Mesothelial cell of epicardium (in vitro differentiated cells): ENCODE results near the gene LHFPL6. TPM values are rescaled to one million over a fixed set of nuclear protein-coding genes. Genes with fewer than 3 reads are reported as not detected.

Source experiments
- DNase-seq, 2 experiments: peaks; one replicate each; pipeline ENCODE4 v3.0.0; 2021; ENCODE audit warnings: low spot score in 2 of 2; ENCODE audit not compliant: unreplicated experiment in 2 of 2
- H3K27ac Mint-ChIP-seq: 2 replicates; pipeline ENCODE4 v1.8.0; 2021; ENCODE audit warnings: mixed read lengths
- H3K27me3 Mint-ChIP-seq: 2 replicates; pipeline ENCODE4 v1.8.0; 2021; ENCODE audit warnings: low read depth, mixed read lengths
- H3K36me3 Mint-ChIP-seq: 2 replicates; pipeline ENCODE4 v1.8.0; 2021; ENCODE audit warnings: mixed read lengths
- H3K4me1 Mint-ChIP-seq: 2 replicates; pipeline ENCODE4 v1.8.0; 2021; ENCODE audit warnings: mixed read lengths
- H3K4me3 Mint-ChIP-seq: 2 replicates; pipeline ENCODE4 v1.8.0; 2021; ENCODE audit warnings: mild to moderate bottlenecking, moderate library complexity, mixed read lengths
- H3K9me3 Mint-ChIP-seq: 2 replicates; pipeline ENCODE4 v1.8.0; 2021; ENCODE audit warnings: mixed read lengths
- CTCF ChIP-seq: fragments of 200-600 bp; sonication (generic); IDR thresholded peaks from one replicate; pipeline ENCODE4 v1.5.0; 2021; ENCODE audit warnings: antibody characterized with exemption; ENCODE audit not compliant: unreplicated experiment
- total RNA-seq: library from RNA; stranded (reverse); gene quantifications from 3 replicates; pipeline ENCODE4 v1.2.1, GENCODE V29; 2021

The LHFPL6 gene
- total RNA-seq, 1 donor from 2014 or later = 18.2 TPM

GRCh38 chr13:39403106-39403505 is 199.9 kb downstream of the LHFPL6 start:
- TF ChIP-seq CTCF = no peak
- peaks cover 4% of the 10 kb centered on the region for H3K9me3 Mint-ChIP-seq
- no peaks in the 10 kb centered on the region for H3K27me3 Mint-ChIP-seq
- DNase-seq = no peak
- no peak overlapping the region for H3K4me3 Mint-ChIP-seq
- peaks cover 1% of the 10 kb centered on the region for H3K36me3 Mint-ChIP-seq
- H3K4me1 Mint-ChIP-seq = peaks cover 47% of the 10 kb centered on the region
- peak overlapping the region; percentile 75 for H3K27ac Mint-ChIP-seq

GRCh38 chr13:39402221-39402970 is 200.6 kb downstream of the LHFPL6 start:
- Mint-ChIP-seq H3K27ac (peak overlapping the region; percentile 75), H3K4me1 (peaks cover 51% of the 10 kb centered on the region), H3K9me3 (peaks cover 4% of the 10 kb centered on the region), H3K4me3 (no peak overlapping the region), H3K36me3 (peaks cover 1% of the 10 kb centered on the region), H3K27me3 (no peaks in the 10 kb centered on the region)
- TF ChIP-seq CTCF = no peak
- no peak for DNase-seq

GRCh38 chr13:39401756-39402155 is 201.2 kb downstream of the LHFPL6 start:
- Mint-ChIP-seq H3K4me1 (peaks cover 52% of the 10 kb centered on the region), H3K27me3 (no peaks in the 10 kb centered on the region), H3K36me3 (peaks cover 1% of the 10 kb centered on the region), H3K9me3 (peaks cover 4% of the 10 kb centered on the region), H3K4me3 (no peak overlapping the region), H3K27ac (no peak overlapping the region)
- no peak for DNase-seq
- no peak for TF ChIP-seq CTCF

- peaks cover 1% of the 10 kb centered on the region for H3K36me3 Mint-ChIP-seq
- no peak for TF ChIP-seq CTCF
- H3K9me3 Mint-ChIP-seq = peaks cover 4% of the 10 kb centered on the region
- H3K4me3 Mint-ChIP-seq = no peak overlapping the region
- peaks cover 56% of the 10 kb centered on the region for H3K4me1 Mint-ChIP-seq
- no peaks in the 10 kb centered on the region for H3K27me3 Mint-ChIP-seq
- no peak for DNase-seq
- H3K27ac Mint-ChIP-seq = peak overlapping the region; percentile 32
Measured at GRCh38 chr13:39401046-39401705, 201.8 kb downstream of the LHFPL6 start.

- no peak overlapping the region for H3K27ac Mint-ChIP-seq
- TF ChIP-seq CTCF = no peak
- H3K4me1 Mint-ChIP-seq = peaks cover 54% of the 10 kb centered on the region
- H3K27me3 Mint-ChIP-seq = no peaks in the 10 kb centered on the region
- DNase-seq = no peak
- H3K9me3 Mint-ChIP-seq = peaks cover 4% of the 10 kb centered on the region
- no peak overlapping the region for H3K4me3 Mint-ChIP-seq
- peaks cover 1% of the 10 kb centered on the region for H3K36me3 Mint-ChIP-seq
Measured at GRCh38 chr13:39399102-39399501, 203.9 kb downstream of the LHFPL6 start.
